HFF-Myc (cell line): ENCODE data around the gene KRTCAP2.

ENCODE experiments used
- DNase-seq: peaks from one replicate; pipeline ENCODE4 v3.0.0-alpha.2; 2011; ENCODE audit warnings: low read depth; ENCODE audit errors: extremely low read depth
- H3K4me3 ChIP-seq: replicated peaks from 2 replicates; pipeline ENCODE4 v1.5.1; 2011; ENCODE audit warnings: low read depth, mild to moderate bottlenecking, control low read depth, low read length
- TF ChIP-seq, protein P1 (sequence below): IDR thresholded peaks from 2 replicates; pipeline ENCODE4 v1.5.1; 2012; ENCODE audit warnings: mild to moderate bottlenecking, low read depth, low read length, control low read depth; ENCODE audit errors: missing control alignments

KRTCAP2 gene

DNA sequence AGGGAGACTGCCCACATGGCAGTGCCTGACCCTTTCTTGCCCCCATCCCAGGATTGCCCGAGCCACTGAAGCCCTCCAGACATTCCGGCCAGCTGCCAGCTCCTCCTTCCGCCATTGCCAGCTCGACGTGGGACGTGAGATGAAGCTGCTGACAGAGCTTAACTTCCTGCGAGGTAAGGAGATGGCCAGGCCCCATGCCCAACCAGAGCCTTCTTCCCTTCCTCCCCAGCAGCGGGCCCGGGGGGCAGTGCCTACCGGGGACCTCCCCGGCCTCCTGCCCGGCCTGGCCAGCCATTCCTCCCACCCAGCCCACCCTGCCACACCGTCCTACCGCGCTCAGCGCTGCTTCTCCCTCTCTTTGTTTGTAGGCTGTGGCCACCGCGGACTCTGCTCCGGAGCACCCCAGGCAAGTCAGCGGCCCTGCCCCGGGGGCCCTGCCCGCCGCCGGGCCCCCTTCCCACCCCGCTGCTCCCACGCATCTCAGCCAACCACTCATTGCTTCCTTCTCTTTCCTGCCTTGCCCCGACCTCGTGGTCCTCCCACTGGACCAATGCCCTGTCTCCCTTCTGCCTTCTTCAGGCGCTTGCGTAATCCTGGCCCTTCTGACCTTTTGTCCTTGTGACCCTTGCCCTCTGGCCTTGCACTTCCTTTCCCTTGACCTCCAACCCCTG is 5.5 kb upstream of the KRTCAP2 start:
- H3K4me3 ChIP-seq, result no peak overlapping the region
- TF ChIP-seq, protein P1, sequence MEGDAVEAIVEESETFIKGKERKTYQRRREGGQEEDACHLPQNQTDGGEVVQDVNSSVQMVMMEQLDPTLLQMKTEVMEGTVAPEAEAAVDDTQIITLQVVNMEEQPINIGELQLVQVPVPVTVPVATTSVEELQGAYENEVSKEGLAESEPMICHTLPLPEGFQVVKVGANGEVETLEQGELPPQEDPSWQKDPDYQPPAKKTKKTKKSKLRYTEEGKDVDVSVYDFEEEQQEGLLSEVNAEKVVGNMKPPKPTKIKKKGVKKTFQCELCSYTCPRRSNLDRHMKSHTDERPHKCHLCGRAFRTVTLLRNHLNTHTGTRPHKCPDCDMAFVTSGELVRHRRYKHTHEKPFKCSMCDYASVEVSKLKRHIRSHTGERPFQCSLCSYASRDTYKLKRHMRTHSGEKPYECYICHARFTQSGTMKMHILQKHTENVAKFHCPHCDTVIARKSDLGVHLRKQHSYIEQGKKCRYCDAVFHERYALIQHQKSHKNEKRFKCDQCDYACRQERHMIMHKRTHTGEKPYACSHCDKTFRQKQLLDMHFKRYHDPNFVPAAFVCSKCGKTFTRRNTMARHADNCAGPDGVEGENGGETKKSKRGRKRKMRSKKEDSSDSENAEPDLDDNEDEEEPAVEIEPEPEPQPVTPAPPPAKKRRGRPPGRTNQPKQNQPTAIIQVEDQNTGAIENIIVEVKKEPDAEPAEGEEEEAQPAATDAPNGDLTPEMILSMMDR, result no peak
- no peak for DNase-seq

DNA sequence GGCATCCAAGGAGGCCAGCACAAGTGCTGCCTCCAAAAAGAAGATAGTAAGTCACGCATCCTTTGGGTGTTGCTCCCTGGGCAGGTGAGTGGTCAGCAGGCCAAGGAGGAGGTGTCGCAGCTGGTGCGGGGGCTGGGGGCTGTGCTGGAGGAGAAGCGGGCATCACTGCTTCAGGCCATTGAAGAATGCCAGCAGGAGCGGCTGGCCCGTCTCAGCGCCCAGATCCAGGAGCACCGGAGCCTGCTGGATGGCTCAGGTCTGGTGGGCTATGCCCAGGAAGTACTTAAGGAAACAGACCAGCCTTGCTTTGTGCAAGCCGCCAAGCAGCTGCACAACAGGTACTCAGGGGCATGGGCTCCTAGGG is 4.8 kb upstream of the KRTCAP2 start:
- DNase-seq, result no peak
- TF ChIP-seq, protein P1, result no peak

GRCh38 chr1:155177192-155177917 is 4.3 kb upstream of the KRTCAP2 start:
- TF ChIP-seq, protein P1, result no peak
- no peak overlapping the region for H3K4me3 ChIP-seq
- no peak for DNase-seq

More for the DNA sequence above, 4.8 kb upstream of the KRTCAP2 start:
- no peak overlapping the region for H3K4me3 ChIP-seq

GRCh38 chr1:155176544-155177071 is 3.5 kb upstream of the KRTCAP2 start:
- no peak for DNase-seq
- no peak overlapping the region for H3K4me3 ChIP-seq
- TF ChIP-seq, protein P1, result peak; percentile 96

GRCh38 chr1:155175927-155176371 is 2.8 kb upstream of the KRTCAP2 start:
- TF ChIP-seq, protein P1, result no peak
- DNase-seq, result no peak
- no peak overlapping the region for H3K4me3 ChIP-seq

- H3K4me3 ChIP-seq, result no peak overlapping the region
- TF ChIP-seq, protein P1, result no peak
- no peak for DNase-seq
These were observed 2.3 kb upstream of the KRTCAP2 start for GRCh38 chr1:155175281-155175926.
